ENCODE data around the gene ANKLE2.

Gene ANKLE2

GRCh38 chr12:132723764-132724140, 37.9 kb downstream of the ANKLE2 start:
- no peak for DNase-seq (ENCODE audit: low read depth in 1 of 2, low spot score in 1 of 2)
- H3K27me3 ChIP-seq (ENCODE audit: insufficient read depth, poor library complexity, severe bottlenecking), result no peaks in the 10 kb centered on the region
- TF ChIP-seq GABPA (IDR thresholded peaks at IDR 0.05; ENCODE audit: low read depth) (no peak), POLR2AphosphoS5 (IDR thresholded peaks at IDR 0.05; ENCODE audit: low read depth) (no peak), SPI1 (IDR thresholded peaks at IDR 0.05; ENCODE audit: borderline replicate concordance, low read depth) (no peak), REST (IDR thresholded peaks at IDR 0.05; ENCODE audit: insufficient replicate concordance, low read depth) (no peak), CTCF (IDR thresholded peaks at IDR 0.05; ENCODE audit: insufficient read depth, low read length) (no peak)
- H3K27ac ChIP-seq (replicated peaks), result no peak overlapping the region
- H3K4me3 ChIP-seq (replicated peaks; ENCODE audit: insufficient read depth, low read length), result no peak overlapping the region

- Histone ChIP-seq H3K4me3 (replicated peaks; ENCODE audit: insufficient read depth, low read length) (no peak overlapping the region), H3K27me3 (ENCODE audit: insufficient read depth, poor library complexity, severe bottlenecking) (no peaks in the 10 kb centered on the region), H3K27ac (replicated peaks) (no peak overlapping the region)
- TF ChIP-seq SPI1 (IDR thresholded peaks at IDR 0.05; ENCODE audit: borderline replicate concordance, low read depth) (no peak), REST (IDR thresholded peaks at IDR 0.05; ENCODE audit: insufficient replicate concordance, low read depth) (no peak), POLR2AphosphoS5 (IDR thresholded peaks at IDR 0.05; ENCODE audit: low read depth) (peak; percentile 36; the same call in 1 of the 2 replicates), CTCF (IDR thresholded peaks at IDR 0.05; ENCODE audit: insufficient read depth, low read length) (no peak), GABPA (IDR thresholded peaks at IDR 0.05; ENCODE audit: low read depth) (no peak)
- DNase-seq (ENCODE audit: low read depth in 1 of 2, low spot score in 1 of 2), result no peak
Measured at GRCh38 chr12:132723015-132723763, 38.4 kb downstream of the ANKLE2 start.

- Histone ChIP-seq H3K27me3 (ENCODE audit: insufficient read depth, poor library complexity, severe bottlenecking) (no peaks in the 10 kb centered on the region), H3K4me3 (replicated peaks; ENCODE audit: insufficient read depth, low read length) (no peak overlapping the region), H3K27ac (replicated peaks) (no peak overlapping the region)
- no peak for DNase-seq (ENCODE audit: low read depth in 1 of 2, low spot score in 1 of 2)
- TF ChIP-seq POLR2AphosphoS5 (IDR thresholded peaks at IDR 0.05; ENCODE audit: low read depth) (peak; percentile 18; the same call in 1 of the 2 replicates), GABPA (IDR thresholded peaks at IDR 0.05; ENCODE audit: low read depth) (no peak)
Measured at GRCh38 chr12:132720606-132721345, 40.9 kb downstream of the ANKLE2 start.

- no peaks in the 10 kb centered on the region for H3K27me3 ChIP-seq (ENCODE audit: insufficient read depth, poor library complexity, severe bottlenecking)
Measured at GRCh38 chr12:132719954-132720324, 41.7 kb downstream of the ANKLE2 start.

More at GRCh38 chr12:132719954-132720324, 41.7 kb downstream of the ANKLE2 start:
- H3K27ac ChIP-seq (replicated peaks), result no peak overlapping the region
- TF ChIP-seq GABPA (IDR thresholded peaks at IDR 0.05; ENCODE audit: low read depth), result no peak
- TF ChIP-seq REST (IDR thresholded peaks at IDR 0.05; ENCODE audit: insufficient replicate concordance, low read depth), result no peak
- no peak for TF ChIP-seq POLR2AphosphoS5 (IDR thresholded peaks at IDR 0.05; ENCODE audit: low read depth)
- no peak for TF ChIP-seq CTCF (IDR thresholded peaks at IDR 0.05; ENCODE audit: insufficient read depth, low read length)
- no peak for TF ChIP-seq SPI1 (IDR thresholded peaks at IDR 0.05; ENCODE audit: borderline replicate concordance, low read depth)
- DNase-seq (ENCODE audit: low read depth in 1 of 2, low spot score in 1 of 2), result no peak
- H3K4me3 ChIP-seq (replicated peaks; ENCODE audit: insufficient read depth, low read length), result no peak overlapping the region
